H1 (cell line): Measurements from ENCODE around the gene EPS8L1. TPM values are rescaled to one million over a fixed set of nuclear protein-coding genes. Genes with fewer than 3 reads are reported as not detected.

Experiments used
- CTCF ChIA-PET: fragments of 300-600 bp; sonication (Branson Sonifier 250); formaldehyde crosslinking; loops from one replicate; lab custom pipeline; 2021; ENCODE audit not compliant: partially characterized antibody; lab: Charles Lee
- POLR2A ChIA-PET: fragments of 300-600 bp; sonication (Branson Sonifier 250); formaldehyde crosslinking; loops from one replicate; lab custom pipeline; 2021; ENCODE audit warnings: inconsistent platforms; ENCODE audit not compliant: partially characterized antibody; lab: Charles Lee
- DNase-seq, 2 experiments: peaks; one replicate each; pipeline versions ENCODE4 v3.0.0 to v3.0.0-alpha.2; 2010 to 2022; ENCODE audit warnings: low spot score in 2 of 2, low read depth in 1 of 2, mixed read lengths in 1 of 2
- FAIRE-seq: peaks from 2 replicates; lab custom pipeline; 2011; peaks lifted over from hg19 to GRCh38; lab: Jason Lieb, UNC
- H2AFZ ChIP-seq: 2 replicates; pipeline ENCODE4 v1.8.1; 2012; ENCODE audit warnings: low read length, inconsistent platforms
- H2AK5ac ChIP-seq: 2 replicates; pipeline ENCODE4 v1.6.1; 2013; ENCODE audit warnings: low read depth, low read length
- H2BK120ac ChIP-seq: replicated peaks from 2 replicates; pipeline ENCODE3; 2013; ENCODE audit warnings: low read depth, low read length, inconsistent platforms
- H2BK12ac ChIP-seq: 2 replicates; pipeline ENCODE4 v1.6.1; 2013; ENCODE audit warnings: low read depth, low read length
- H2BK15ac ChIP-seq: 2 replicates; pipeline ENCODE4 v1.6.1; 2013; ENCODE audit warnings: low read length
- H2BK20ac ChIP-seq: 2 replicates; pipeline ENCODE4 v1.6.1; 2013; ENCODE audit warnings: low read length
- H2BK5ac ChIP-seq: 2 replicates; pipeline ENCODE4 v1.6.1; 2013; ENCODE audit warnings: low read depth, low read length
- H3K14ac ChIP-seq: 2 replicates; pipeline ENCODE4 v1.6.1; 2013; ENCODE audit warnings: inconsistent platforms; ENCODE audit not compliant: insufficient read length
- H3K18ac ChIP-seq: 2 replicates; pipeline ENCODE4 v1.6.1; 2013; ENCODE audit warnings: low read length; ENCODE audit errors: extremely low read depth
- H3K23ac ChIP-seq: 2 replicates; pipeline ENCODE4 v1.6.1; 2013; ENCODE audit warnings: inconsistent platforms; ENCODE audit not compliant: insufficient read length
- H3K23me2 ChIP-seq: 2 replicates; pipeline ENCODE4 v1.6.1; 2013; ENCODE audit warnings: low read depth, low read length
- H3K27ac ChIP-seq: 2 replicates; pipeline ENCODE4 v1.6.1; 2011; ENCODE audit warnings: low read depth, low read length, inconsistent platforms
- H3K27me3 ChIP-seq, 4 experiments: replicated peaks in 1 of 4; 1 replicate in 1 of 4; 2 replicates in 3 of 4; pipeline versions ENCODE4 v1.6.1 to v1.8.1; 2011 to 2013; ENCODE audit warnings: low read length in 3 of 4, mild to moderate bottlenecking in 3 of 4, inconsistent platforms in 2 of 4, mixed read lengths in 2 of 4, moderate library complexity in 1 of 4; ENCODE audit not compliant: control insufficient read depth in 3 of 4, insufficient read depth in 3 of 4; ENCODE audit errors: extremely low read depth in 1 of 4
- H3K36me3 ChIP-seq, 4 experiments: 2 replicates each; pipeline versions ENCODE4 v1.6.1 to v1.8.1; 2011 to 2013; ENCODE audit warnings: mild to moderate bottlenecking in 4 of 4, low read length in 3 of 4, moderate library complexity in 2 of 4, control low read depth in 1 of 4, inconsistent platforms in 1 of 4; ENCODE audit not compliant: insufficient read depth in 4 of 4, control insufficient read depth in 2 of 4
- H3K4ac ChIP-seq: replicated peaks from 2 replicates; pipeline ENCODE3; 2013; ENCODE audit warnings: low read length, low read depth, mixed read lengths, inconsistent platforms; ENCODE audit not compliant: insufficient read length
- H3K4me1 ChIP-seq, 4 experiments: replicated peaks in 1 of 4; 1 replicate in 1 of 4; 2 replicates in 3 of 4; pipeline versions ENCODE4 v1.6.1 to v1.8.1; 2011 to 2013; ENCODE audit warnings: low read length in 3 of 4, inconsistent platforms in 2 of 4, mixed read lengths in 1 of 4; ENCODE audit not compliant: insufficient read depth in 4 of 4, control insufficient read depth in 3 of 4
- H3K4me2 ChIP-seq, 2 experiments: 2 replicates each; pipeline versions ENCODE4 v1.6.1 to v1.8.1; 2011 to 2013; ENCODE audit warnings: low read depth in 2 of 2, low read length in 2 of 2, control low read depth in 1 of 2, inconsistent platforms in 1 of 2, mild to moderate bottlenecking in 1 of 2; ENCODE audit not compliant: insufficient read depth in 1 of 2
- H3K4me3 ChIP-seq, 4 experiments: fragments of 200-600, 300-600 bp in 1 of 4; sonication (generic), shearing (Covaris generic), sonication (Bioruptor Twin) in 1 of 4; 2 replicates each; pipeline versions ENCODE4 v1.5.1 to v1.8.1; 2011 to 2016; ENCODE audit warnings: low read length in 4 of 4, low read depth in 3 of 4, control low read depth in 2 of 4, inconsistent platforms in 2 of 4, mild to moderate bottlenecking in 2 of 4, mixed read lengths in 1 of 4, moderate library complexity in 1 of 4; ENCODE audit not compliant: insufficient read depth in 2 of 4; ENCODE audit errors: extremely low read depth in 1 of 4
- H3K56ac ChIP-seq: replicated peaks from 2 replicates; pipeline ENCODE3; 2013; ENCODE audit warnings: low read depth, mild to moderate bottlenecking, mixed read lengths, low read length, inconsistent platforms; ENCODE audit not compliant: insufficient read length
- H3K79me1 ChIP-seq: 2 replicates; pipeline ENCODE4 v1.6.1; 2013; ENCODE audit warnings: low read depth, low read length, control low read depth
- H3K79me2 ChIP-seq, 2 experiments: 2 replicates each; pipeline versions ENCODE4 v1.6.1 to v1.8.1; 2012 to 2013; ENCODE audit warnings: low read length in 2 of 2, mild to moderate bottlenecking in 2 of 2, inconsistent platforms in 1 of 2; ENCODE audit not compliant: insufficient read depth in 2 of 2, control insufficient read depth in 1 of 2
- H3K9ac ChIP-seq, 4 experiments: replicated peaks in 1 of 4; 1 replicate in 1 of 4; 2 replicates in 3 of 4; pipeline versions ENCODE4 v1.6.1 to v1.8.1; 2011 to 2013; ENCODE audit warnings: low read depth in 3 of 4, low read length in 3 of 4, control low read depth in 2 of 4, mild to moderate bottlenecking in 2 of 4, moderate library complexity in 2 of 4, inconsistent platforms in 1 of 4; ENCODE audit errors: extremely low read depth in 1 of 4
- H3K9me3 ChIP-seq, 2 experiments: 2 replicates each; pipeline versions ENCODE4 v1.6.1 to v1.8.1; 2012 to 2013; ENCODE audit warnings: mild to moderate bottlenecking in 2 of 2, moderate library complexity in 2 of 2, control low read depth in 1 of 2, inconsistent platforms in 1 of 2, low read depth in 1 of 2, low read length in 1 of 2, mixed read lengths in 1 of 2; ENCODE audit not compliant: insufficient read depth in 2 of 2
- H4K20me1 ChIP-seq, 2 experiments: replicated peaks in 1 of 2; 2 replicates each; pipeline versions ENCODE3 to v1.8.1; 2011 to 2013; ENCODE audit warnings: inconsistent platforms in 2 of 2, low read length in 2 of 2, mild to moderate bottlenecking in 1 of 2; ENCODE audit not compliant: insufficient read depth in 2 of 2, control insufficient read depth in 1 of 2
- H4K5ac ChIP-seq: 2 replicates; pipeline ENCODE4 v1.6.1; 2013; ENCODE audit warnings: low read length, low read depth, mixed read lengths, inconsistent platforms; ENCODE audit not compliant: insufficient read length
- H4K8ac ChIP-seq: 2 replicates; pipeline ENCODE4 v1.8.0; 2013; ENCODE audit warnings: mild to moderate bottlenecking, moderate library complexity, low read length, inconsistent platforms; ENCODE audit not compliant: insufficient read depth; ENCODE audit errors: extremely low read depth
- H4K91ac ChIP-seq: replicated peaks from 2 replicates; pipeline ENCODE3; 2013; ENCODE audit warnings: low read length, mixed read lengths, inconsistent platforms; ENCODE audit not compliant: insufficient read length
- BRCA1 ChIP-seq: IDR thresholded peaks from 2 replicates; pipeline ENCODE4 v1.6.1; 2012; ENCODE audit warnings: low read depth, low read length, improper control_type of control experiment
- RAD21 ChIP-seq, 2 experiments: IDR thresholded peaks in 1 of 2; conservative IDR thresholded peaks in 1 of 2; 2 replicates each; pipeline ENCODE4 v1.6.1; 2011; ENCODE audit warnings: low read depth in 2 of 2, low read length in 2 of 2, improper control_type of control experiment in 1 of 2, inconsistent platforms in 1 of 2, mild to moderate bottlenecking in 1 of 2, moderate library complexity in 1 of 2
- WGBS, 2 experiments: shearing (Covaris generic) in 1 of 2; methylation state at CpG; one replicate each; pipeline versions ENCODE4 v1.1.6 to v1.1.7; 2013 to 2015; ENCODE audit warnings: low lambda C conversion rate in 2 of 2, mixed read lengths in 2 of 2, inconsistent platforms in 1 of 2, low coverage in 1 of 2, missing lambda C conversion rate in 1 of 2; ENCODE audit not compliant: insufficient replicate concordance in 2 of 2, insufficient coverage in 1 of 2, insufficient read length in 1 of 2; ENCODE audit errors: extremely low coverage in 1 of 2, missing lambda C conversion rate in 1 of 2; 5-methylcytosine and 5-hydroxymethylcytosine counted together
- polyA plus RNA-seq, 7 experiments: library from polyadenylated mRNA; depleted of rRNA in 3 of 7; stranded (reverse) in 5 of 7; unstranded in 2 of 7; fragments of >200 nt in 5 of 7; fragments of 200-250 nt in 2 of 7; gene quantifications; 1 replicate in 5 of 7; 2 replicates in 1 of 7; 4 replicates in 1 of 7; pipeline versions ENCODE4 v1.2.1 to v1.2.3, GENCODE V29; 2011 to 2013; ENCODE audit warnings: missing spikeins in 2 of 7, mixed read lengths in 2 of 7
- total RNA-seq: library from RNA; stranded (reverse); fragmentation: NEBNext Ultra II Directional; extraction: Animal tissue kit (Norgen Biotek cat#: 25700); gene quantifications from 2 replicates; pipeline ENCODE4 v1.2.1, GENCODE V29; 2021
- TF ChIP-seq, protein P1 (sequence below): IDR thresholded peaks from 2 replicates; pipeline ENCODE4 v1.6.1; 2012; ENCODE audit warnings: low read length, inconsistent platforms
- TF ChIP-seq, protein P2 (sequence below), 3 experiments: IDR thresholded peaks; 1 replicate in 2 of 3; 2 replicates in 1 of 3; pipeline versions ENCODE4 v1.5.1 to v1.6.1; 2011; ENCODE audit warnings: low read length in 3 of 3, mild to moderate bottlenecking in 3 of 3, inconsistent platforms in 2 of 3, low read depth in 1 of 3, moderate library complexity in 1 of 3; ENCODE audit not compliant: insufficient read depth in 1 of 3; ENCODE audit errors: control extremely low read depth in 1 of 3

Gene EPS8L1
- total and polyA plus RNA-seq, 2 of the 8 experiments (the other 6 are each of a cell fraction or from before 2014, with no cell fraction given), result 19.8 to 30.2 TPM

DNA sequence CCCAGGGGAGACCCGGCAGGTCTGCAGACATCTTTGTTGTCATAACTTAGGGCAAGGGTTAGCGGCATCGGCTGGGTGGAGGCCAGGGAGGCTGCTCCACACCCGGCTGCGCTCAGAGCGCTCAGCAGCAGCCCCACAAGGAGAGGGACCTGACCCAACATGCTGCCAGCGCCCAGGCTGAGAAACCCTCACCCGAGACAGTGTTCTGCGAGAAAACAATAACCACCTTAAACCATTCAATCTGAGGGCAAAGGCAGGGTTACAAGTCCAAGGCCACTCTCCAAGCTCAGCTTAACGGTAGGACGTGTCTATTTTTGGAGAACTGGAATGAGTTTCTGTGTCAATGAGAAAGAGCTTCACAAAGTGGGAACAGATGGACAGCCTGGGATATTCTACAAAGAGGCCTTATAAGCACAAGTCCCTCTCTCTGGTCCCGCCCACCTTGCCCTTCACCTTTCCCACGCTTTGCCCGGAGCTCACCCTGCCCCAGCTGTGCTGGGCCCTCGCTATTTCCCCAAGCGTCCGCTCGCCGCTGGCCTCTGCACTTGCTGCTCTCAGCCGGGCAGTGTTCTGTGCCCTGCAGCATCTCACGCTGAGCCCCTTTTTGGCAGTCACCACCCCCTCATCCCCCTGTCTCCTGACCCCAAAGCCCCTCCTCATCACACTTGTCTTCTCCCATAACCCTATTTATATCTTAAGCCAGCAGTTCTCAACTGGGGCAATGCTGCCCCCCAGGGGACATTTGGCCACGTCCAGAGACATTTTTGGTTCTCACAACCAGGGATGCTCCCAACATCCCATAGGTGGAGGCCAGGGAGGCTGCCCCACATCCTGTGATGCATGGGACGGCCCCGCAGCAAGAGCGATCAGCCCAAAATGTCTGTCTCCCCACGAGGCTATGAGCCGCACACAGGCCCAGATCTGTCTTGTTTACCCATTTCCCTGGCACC, 24.2 kb downstream of the EPS8L1 start:
- Histone ChIP-seq H3K4ac (no peak overlapping the region), H3K4me3 (no peak overlapping the region), H2BK12ac (no peak overlapping the region), H4K20me1 (peaks cover 16% of the 10 kb centered on the region in 2 experiments), H2BK20ac (no peak overlapping the region), H2AFZ (no peak overlapping the region), H2BK15ac (no peak overlapping the region), H4K5ac (no peak overlapping the region), H3K4me2 (no peak overlapping the region), H3K56ac (no peak overlapping the region), H3K14ac (no peak overlapping the region), H2AK5ac (no peak overlapping the region), H2BK120ac (no peak overlapping the region), H3K27me3 (0 out of 7 replicates have a peak, but pooled peaks cover 0 to 3% (median 0%) of the 10 kb centered on the region in 4 experiments), H3K18ac (no peak overlapping the region), H3K4me1 (peaks cover 0 to 14% (median 9%) of the 10 kb centered on the region in 4 experiments; a peak in 6 of 7 replicates), H3K23me2 (no peaks in the 10 kb centered on the region), H3K79me1 (peaks cover 3% of the 10 kb centered on the region; the same call in 1 of the 2 replicates), H3K36me3 (peaks cover 0 to 2% (median 0%) of the 10 kb centered on the region in 4 experiments; a peak in 1 of 8 replicates), H3K9me3 (peaks cover 2 to 4% of the 10 kb centered on the region in 2 experiments; a peak in 2 of 4 replicates), H3K23ac (no peak overlapping the region), H3K27ac (no peak overlapping the region), H4K91ac (no peak overlapping the region), H3K79me2 (no peaks in the 10 kb centered on the region), H2BK5ac (no peak overlapping the region), H4K8ac (no peak overlapping the region), H3K9ac (no peak overlapping the region; a peak in 1 of 7 replicates)
- ChIA-PET CTCF (interaction anchor here (0.6 to 3.0 kb wide), 15 partner anchors 8 to 314 kb away, joined by 3 to 26 read pairs (median 3); partner anchors contain the start of gene TNNI3), POLR2A (interaction anchor here (0.5 to 1.4 kb wide), 6 partner anchors 11 to 34 kb away, joined by 3 to 4 read pairs (median 3); no protein-coding TSS in a partner anchor)
- WGBS, 2 experiments, result 87% methylated on average over 27 of the region's 27 CpGs; no CpG with 5 or more reads in 1 of the 2 experiments
- DNase-seq (peak in 1 of 2 experiments; percentile 67), FAIRE-seq (no peak)
- TF ChIP-seq, protein P1, sequence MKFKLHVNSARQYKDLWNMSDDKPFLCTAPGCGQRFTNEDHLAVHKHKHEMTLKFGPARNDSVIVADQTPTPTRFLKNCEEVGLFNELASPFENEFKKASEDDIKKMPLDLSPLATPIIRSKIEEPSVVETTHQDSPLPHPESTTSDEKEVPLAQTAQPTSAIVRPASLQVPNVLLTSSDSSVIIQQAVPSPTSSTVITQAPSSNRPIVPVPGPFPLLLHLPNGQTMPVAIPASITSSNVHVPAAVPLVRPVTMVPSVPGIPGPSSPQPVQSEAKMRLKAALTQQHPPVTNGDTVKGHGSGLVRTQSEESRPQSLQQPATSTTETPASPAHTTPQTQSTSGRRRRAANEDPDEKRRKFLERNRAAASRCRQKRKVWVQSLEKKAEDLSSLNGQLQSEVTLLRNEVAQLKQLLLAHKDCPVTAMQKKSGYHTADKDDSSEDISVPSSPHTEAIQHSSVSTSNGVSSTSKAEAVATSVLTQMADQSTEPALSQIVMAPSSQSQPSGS, result no peak
- no peak for TF ChIP-seq BRCA1
- TF ChIP-seq, protein P2, sequence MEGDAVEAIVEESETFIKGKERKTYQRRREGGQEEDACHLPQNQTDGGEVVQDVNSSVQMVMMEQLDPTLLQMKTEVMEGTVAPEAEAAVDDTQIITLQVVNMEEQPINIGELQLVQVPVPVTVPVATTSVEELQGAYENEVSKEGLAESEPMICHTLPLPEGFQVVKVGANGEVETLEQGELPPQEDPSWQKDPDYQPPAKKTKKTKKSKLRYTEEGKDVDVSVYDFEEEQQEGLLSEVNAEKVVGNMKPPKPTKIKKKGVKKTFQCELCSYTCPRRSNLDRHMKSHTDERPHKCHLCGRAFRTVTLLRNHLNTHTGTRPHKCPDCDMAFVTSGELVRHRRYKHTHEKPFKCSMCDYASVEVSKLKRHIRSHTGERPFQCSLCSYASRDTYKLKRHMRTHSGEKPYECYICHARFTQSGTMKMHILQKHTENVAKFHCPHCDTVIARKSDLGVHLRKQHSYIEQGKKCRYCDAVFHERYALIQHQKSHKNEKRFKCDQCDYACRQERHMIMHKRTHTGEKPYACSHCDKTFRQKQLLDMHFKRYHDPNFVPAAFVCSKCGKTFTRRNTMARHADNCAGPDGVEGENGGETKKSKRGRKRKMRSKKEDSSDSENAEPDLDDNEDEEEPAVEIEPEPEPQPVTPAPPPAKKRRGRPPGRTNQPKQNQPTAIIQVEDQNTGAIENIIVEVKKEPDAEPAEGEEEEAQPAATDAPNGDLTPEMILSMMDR (IDR thresholded peaks at IDR 0.05; ENCODE audit: control extremely low read depth in 1 of 3, insufficient read depth in 1 of 3, low read depth in 1 of 3, low read length in 3 of 3), result peak; percentile 42 to 55 (median 54)
- TF ChIP-seq RAD21 (IDR thresholded peaks at IDR 0.05 in 1 of 2, conservative IDR thresholded peaks at IDR 0.05 in 1 of 2; ENCODE audit: low read depth in 2 of 2, low read length in 2 of 2), result peak; percentile 64 to 73
